ACC112 (cell line): Measurements from ENCODE around the gene KIF25.

Experiments used
- H2AFZ ChIP-seq: fragments of 200-600 bp; sonication (generic); one replicate; pipeline ENCODE4 v1.6.0; 2017; ENCODE audit warnings: antibody characterized with exemption, low read length; ENCODE audit not compliant: unreplicated experiment
- H3K27ac ChIP-seq: fragments of 200-600 bp; sonication (generic); 2 replicates; pipeline ENCODE4 v1.5.1; 2014; ENCODE audit warnings: low read depth, mild to moderate bottlenecking, antibody characterized with exemption, low read length, moderate library complexity
- H3K27me3 ChIP-seq: fragments of 200-600 bp; sonication (generic); 2 replicates; pipeline ENCODE4 v1.6.1; 2014; ENCODE audit warnings: mild to moderate bottlenecking, antibody characterized with exemption, low read length, moderate library complexity, mixed read lengths; ENCODE audit not compliant: insufficient read depth
- H3K36me3 ChIP-seq: fragments of 200-600 bp; sonication (generic); 2 replicates; pipeline ENCODE4 v1.6.1; 2016; ENCODE audit warnings: mild to moderate bottlenecking, antibody characterized with exemption, low read length, moderate library complexity, mixed read lengths; ENCODE audit not compliant: insufficient read depth
- H3K4me1 ChIP-seq: fragments of 200-600 bp; sonication (generic); one replicate; pipeline ENCODE4 v1.6.1; 2016; ENCODE audit warnings: low read length, mixed read lengths; ENCODE audit not compliant: insufficient read depth, unreplicated experiment, control insufficient read depth
- H3K4me3 ChIP-seq: fragments of 200-600 bp; sonication (generic); 2 replicates; pipeline ENCODE4 v1.5.1; 2014; ENCODE audit warnings: mild to moderate bottlenecking, low read depth, low read length
- H3K79me2 ChIP-seq: fragments of 200-600 bp; sonication (generic); one replicate; pipeline ENCODE4 v1.6.0; 2016; ENCODE audit warnings: low read length; ENCODE audit not compliant: control insufficient read depth, unreplicated experiment, insufficient read depth

KIF25 gene

GRCh38 chr6:168009331-168009730, 11.9 kb downstream of the KIF25 start:
- H3K36me3 ChIP-seq = no peaks in the 10 kb centered on the region
- H3K27me3 ChIP-seq = peaks cover 9% of the 10 kb centered on the region
- no peak overlapping the region for H2AFZ ChIP-seq
- peak overlapping the region; percentile 22; the same call in 1 of the 2 replicates for H3K27ac ChIP-seq
- H3K79me2 ChIP-seq = no peaks in the 10 kb centered on the region
- peaks cover 9% of the 10 kb centered on the region for H3K4me1 ChIP-seq
- no peak overlapping the region for H3K4me3 ChIP-seq

GRCh38 chr6:168011291-168011690, 13.8 kb downstream of the KIF25 start:
- Histone ChIP-seq H2AFZ (no peak overlapping the region), H3K27ac (no peak overlapping the region), H3K27me3 (peaks cover 24% of the 10 kb centered on the region), H3K79me2 (no peaks in the 10 kb centered on the region), H3K4me1 (peaks cover 9% of the 10 kb centered on the region), H3K4me3 (no peak overlapping the region), H3K36me3 (no peaks in the 10 kb centered on the region)

- H3K27me3 ChIP-seq = peaks cover 37% of the 10 kb centered on the region
- no peaks in the 10 kb centered on the region for H3K36me3 ChIP-seq
- no peak overlapping the region for H3K4me3 ChIP-seq
- H3K79me2 ChIP-seq = no peaks in the 10 kb centered on the region
- peaks cover 4% of the 10 kb centered on the region for H3K4me1 ChIP-seq
- no peak overlapping the region for H3K27ac ChIP-seq
- H2AFZ ChIP-seq = no peak overlapping the region
Measured at GRCh38 chr6:168012431-168013249, 15.2 kb downstream of the KIF25 start.

GRCh38 chr6:168013250-168013915, 15.9 kb downstream of the KIF25 start:
- no peaks in the 10 kb centered on the region for H3K79me2 ChIP-seq
- H3K4me3 ChIP-seq = no peak overlapping the region
- no peak overlapping the region for H2AFZ ChIP-seq
- no peaks in the 10 kb centered on the region for H3K4me1 ChIP-seq
- H3K27ac ChIP-seq = no peak overlapping the region
- H3K27me3 ChIP-seq = peaks cover 45% of the 10 kb centered on the region
- H3K36me3 ChIP-seq = no peaks in the 10 kb centered on the region

GRCh38 chr6:168014428-168014827, 17.0 kb downstream of the KIF25 start:
- H2AFZ ChIP-seq = no peak overlapping the region
- H3K27me3 ChIP-seq = peaks cover 54% of the 10 kb centered on the region
- no peak overlapping the region for H3K4me3 ChIP-seq
- H3K79me2 ChIP-seq = no peaks in the 10 kb centered on the region
- no peaks in the 10 kb centered on the region for H3K4me1 ChIP-seq
- no peak overlapping the region for H3K27ac ChIP-seq
- no peaks in the 10 kb centered on the region for H3K36me3 ChIP-seq

- Histone ChIP-seq H3K27ac (no peak overlapping the region), H3K27me3 (peaks cover 58% of the 10 kb centered on the region), H3K4me1 (no peaks in the 10 kb centered on the region), H3K36me3 (no peaks in the 10 kb centered on the region), H3K79me2 (no peaks in the 10 kb centered on the region), H2AFZ (no peak overlapping the region), H3K4me3 (no peak overlapping the region)
Measured at GRCh38 chr6:168015009-168015408, 17.5 kb downstream of the KIF25 start.

GRCh38 chr6:168015482-168016175, 18.2 kb downstream of the KIF25 start:
- Histone ChIP-seq H3K79me2 (no peaks in the 10 kb centered on the region), H3K27ac (no peak overlapping the region), H2AFZ (no peak overlapping the region), H3K36me3 (no peaks in the 10 kb centered on the region), H3K27me3 (peaks cover 64% of the 10 kb centered on the region), H3K4me1 (no peaks in the 10 kb centered on the region), H3K4me3 (no peak overlapping the region)

GRCh38 chr6:168016176-168016620, 18.7 kb downstream of the KIF25 start:
- no peak overlapping the region for H2AFZ ChIP-seq
- H3K4me1 ChIP-seq = no peaks in the 10 kb centered on the region
- H3K36me3 ChIP-seq = no peaks in the 10 kb centered on the region
- H3K27ac ChIP-seq = no peak overlapping the region
- no peaks in the 10 kb centered on the region for H3K79me2 ChIP-seq
- H3K4me3 ChIP-seq = no peak overlapping the region
- H3K27me3 ChIP-seq = peaks cover 69% of the 10 kb centered on the region

- Histone ChIP-seq H3K4me3 (no peak overlapping the region), H3K27me3 (peaks cover 76% of the 10 kb centered on the region), H2AFZ (no peak overlapping the region), H3K27ac (no peak overlapping the region), H3K79me2 (no peaks in the 10 kb centered on the region), H3K36me3 (no peaks in the 10 kb centered on the region), H3K4me1 (no peaks in the 10 kb centered on the region)
Measured at GRCh38 chr6:168016721-168017525, 19.5 kb downstream of the KIF25 start.

- H3K4me3 ChIP-seq = no peak overlapping the region
- no peak overlapping the region for H2AFZ ChIP-seq
- H3K27ac ChIP-seq = no peak overlapping the region
- no peaks in the 10 kb centered on the region for H3K4me1 ChIP-seq
- no peaks in the 10 kb centered on the region for H3K36me3 ChIP-seq
- H3K27me3 ChIP-seq = peaks cover 82% of the 10 kb centered on the region
- H3K79me2 ChIP-seq = no peaks in the 10 kb centered on the region
Measured at GRCh38 chr6:168017629-168018028, 20.2 kb downstream of the KIF25 start.
